Esophagus muscularis mucosa (tissue), 4 donors: ENCODE results near the gene ACAP3. TPM values are rescaled to one million over a fixed set of nuclear protein-coding genes. Genes with fewer than 3 reads are reported as not detected.

Experiments
- DNase-seq: peaks from one replicate; pipeline ENCODE4 v3.0.0-alpha.2; 2017; ENCODE audit errors: extremely low spot score
- H3K27ac ChIP-seq, 4 donors: fragments of 200-600 bp; sonication (generic); replicated peaks in 1 of 4; 1 replicate in 3 of 4; 2 replicates in 1 of 4; pipeline ENCODE4 v1.5.1; 2016 to 2019; ENCODE audit warnings: mild to moderate bottlenecking in 1 of 4
- H3K27me3 ChIP-seq, 4 donors: fragments of 200-600 bp; sonication (generic); one replicate each; pipeline versions ENCODE4 v1.5.1 to v1.6.0; 2016 to 2019
- H3K36me3 ChIP-seq, 4 donors: fragments of 200-600 bp; sonication (generic); one replicate each; pipeline ENCODE4 v1.5.1; 2016 to 2019
- H3K4me1 ChIP-seq, 4 donors: fragments of 200-600 bp; sonication (generic); one replicate each; pipeline ENCODE4 v1.5.1; 2016 to 2019
- H3K4me3 ChIP-seq, 4 donors: fragments of 200-600 bp; sonication (generic); 1 replicate in 2 of 4; 2 replicates in 2 of 4; pipeline ENCODE4 v1.5.1; 2016 to 2019; ENCODE audit warnings: mild to moderate bottlenecking in 4 of 4, moderate library complexity in 1 of 4
- H3K9me3 ChIP-seq, 4 donors: fragments of 200-600 bp; sonication (generic); 1 replicate in 3 of 4; 2 replicates in 1 of 4; pipeline ENCODE4 v1.5.1; 2016 to 2019
- CTCF ChIP-seq, 3 experiments: fragments of 200-600 bp in 2 of 3; fragments of 450-650 bp in 1 of 3; sonication (generic) in 2 of 3; IDR thresholded peaks; one replicate each; pipeline ENCODE4 v1.5.1; 2017 to 2019; ENCODE audit warnings: antibody characterized with exemption in 3 of 3, mild to moderate bottlenecking in 2 of 3, moderate library complexity in 1 of 3
- EP300 ChIP-seq: sonication (generic); formaldehyde crosslinking; IDR thresholded peaks from one replicate; pipeline ENCODE4 v1.6.1; 2017; ENCODE audit warnings: antibody characterized with exemption
- POLR2A ChIP-seq: fragments of 450-650 bp; IDR thresholded peaks from one replicate; pipeline ENCODE4 v1.6.1; 2017; ENCODE audit warnings: antibody characterized with exemption, moderate library complexity, mild to moderate bottlenecking, low read depth
- POLR2AphosphoS5 ChIP-seq, 2 donors: sonication (generic); formaldehyde crosslinking; IDR thresholded peaks; one replicate each; pipeline ENCODE4 v1.6.1; 2017; ENCODE audit warnings: antibody characterized with exemption in 2 of 2
- WGBS: methylation state at CpG from one replicate; pipeline ENCODE4 v1.1.5; 2018; 5-methylcytosine and 5-hydroxymethylcytosine counted together
- intact Hi-C: fragments of 100-400 bp; cut with DNase I; formaldehyde crosslinking; loops from one replicate; pipeline ENCODE4 v1.15.1; 2023
- total RNA-seq, 4 donors: library from RNA; depleted of rRNA; stranded (reverse); fragments of >200 nt; gene quantifications; one replicate each; pipeline versions ENCODE4 v1.1.0 to v1.2.1, GENCODE V29; 2016

Gene ACAP3
- total RNA-seq, 4 donors from 2014 or later = 34.8 to 63.2 (median 47.4) TPM

GRCh38 chr1:1342061-1342562 is 34.4 kb upstream of the ACAP3 start:
- TF ChIP-seq POLR2A (no peak), CTCF (IDR thresholded peaks at IDR 0.05) (no peak), POLR2AphosphoS5 (IDR thresholded peaks at IDR 0.05) (no peak), EP300 (no peak)
- Histone ChIP-seq H3K36me3 (peaks cover 27 to 56% (median 51%) of the 10 kb centered on the region in 4 donors), H3K27me3 (no peaks in the 10 kb centered on the region)

GRCh38 chr1:1341549-1342021 is 33.9 kb upstream of the ACAP3 start:
- peaks cover 27 to 61% (median 57%) of the 10 kb centered on the region in 4 donors for H3K36me3 ChIP-seq
- no peak for DNase-seq
- intact Hi-C loops = no loop called here
- no peak for TF ChIP-seq EP300
- no peak for TF ChIP-seq POLR2A
- no peak for TF ChIP-seq CTCF (IDR thresholded peaks at IDR 0.05)
- no peak for TF ChIP-seq POLR2AphosphoS5 (IDR thresholded peaks at IDR 0.05)
- H3K9me3 ChIP-seq = no peaks in the 10 kb centered on the region
- no peaks in the 10 kb centered on the region for H3K27me3 ChIP-seq
- H3K4me3 ChIP-seq = no peak overlapping the region
- 79% methylated on average over 6 of the region's 17 CpGs for WGBS
- H3K4me1 ChIP-seq = peaks cover 22 to 34% (median 26%) of the 10 kb centered on the region in 4 donors
- no peak overlapping the region for H3K27ac ChIP-seq

More at GRCh38 chr1:1342061-1342562, 34.4 kb upstream of the ACAP3 start:
- peaks cover 27 to 39% (median 31%) of the 10 kb centered on the region in 4 donors for H3K4me1 ChIP-seq
- 98% methylated on average over 15 of the region's 28 CpGs for WGBS
- intact Hi-C loops = no loop called here
- no peak overlapping the region for H3K4me3 ChIP-seq
- no peak for DNase-seq
- H3K9me3 ChIP-seq = no peaks in the 10 kb centered on the region
- no peak overlapping the region for H3K27ac ChIP-seq

- no peak for TF ChIP-seq POLR2AphosphoS5 (IDR thresholded peaks at IDR 0.05)
- no peak for TF ChIP-seq CTCF (IDR thresholded peaks at IDR 0.05)
- no peak for TF ChIP-seq EP300
- TF ChIP-seq POLR2A = no peak
- DNase-seq = no peak
- Histone ChIP-seq H3K27me3 (no peaks in the 10 kb centered on the region), H3K36me3 (peaks cover 27 to 67% (median 63%) of the 10 kb centered on the region in 4 donors), H3K9me3 (no peaks in the 10 kb centered on the region), H3K4me3 (no peak overlapping the region), H3K27ac (no peak overlapping the region), H3K4me1 (peaks cover 16 to 27% (median 20%) of the 10 kb centered on the region in 4 donors)
- WGBS = 91% methylated on average over 36 of the region's 36 CpGs
- intact Hi-C loops = no loop called here
These were observed 33.2 kb upstream of the ACAP3 start for GRCh38 chr1:1340791-1341548.

- Histone ChIP-seq H3K36me3 (peaks cover 27 to 74% (median 67%) of the 10 kb centered on the region in 4 donors), H3K27ac (no peak overlapping the region), H3K4me1 (peaks cover 8 to 20% (median 12%) of the 10 kb centered on the region in 4 donors), H3K9me3 (no peaks in the 10 kb centered on the region), H3K27me3 (no peaks in the 10 kb centered on the region), H3K4me3 (no peak overlapping the region)
- WGBS = 94% methylated on average over 19 of the region's 23 CpGs
- no peak for TF ChIP-seq POLR2AphosphoS5 (IDR thresholded peaks at IDR 0.05)
- no peak for TF ChIP-seq CTCF (IDR thresholded peaks at IDR 0.05)
- no peak for TF ChIP-seq EP300
- TF ChIP-seq POLR2A = no peak
- no peak for DNase-seq
- intact Hi-C loops = no loop called here
These were observed 32.5 kb upstream of the ACAP3 start for GRCh38 chr1:1340185-1340584.
